Stimulated activated naive CD8-positive, alpha-beta T cell treated with anti-CD3 and anti-CD28 coated beads, Interleukin-15, Interleukin-2, amounts not matched to agents 100 ng/mL and 50 ng/mL, for 24 hours (primary cell): Measurements from ENCODE around the gene FAHD1.

ENCODE experiments used
- H3K27ac Mint-ChIP-seq: one replicate; pipeline ENCODE4 v1.8.0; 2021; ENCODE audit warnings: mild to moderate bottlenecking, mixed read lengths
- H3K27me3 Mint-ChIP-seq: one replicate; pipeline ENCODE4 v1.8.0; 2021; ENCODE audit warnings: mixed read lengths
- H3K36me3 Mint-ChIP-seq: one replicate; pipeline ENCODE4 v1.8.0; 2021; ENCODE audit warnings: low read depth, mixed read lengths
- H3K4me1 Mint-ChIP-seq: one replicate; pipeline ENCODE4 v1.8.0; 2021; ENCODE audit warnings: low read depth, mixed read lengths
- H3K4me3 Mint-ChIP-seq: one replicate; pipeline ENCODE4 v1.8.0; 2021; ENCODE audit warnings: mild to moderate bottlenecking, mixed read lengths
- H3K9me3 Mint-ChIP-seq: one replicate; pipeline ENCODE4 v1.8.0; 2021; ENCODE audit warnings: mixed read lengths

Gene FAHD1

GRCh38 chr16:1818873-1819525 is 8.0 kb upstream of the FAHD1 start:
- Mint-ChIP-seq H3K36me3 (peaks cover 6% of the 10 kb centered on the region), H3K9me3 (no peaks in the 10 kb centered on the region), H3K4me3 (no peak overlapping the region), H3K27ac (no peak overlapping the region), H3K4me1 (peaks cover 4% of the 10 kb centered on the region), H3K27me3 (no peaks in the 10 kb centered on the region)

GRCh38 chr16:1819611-1820010 is 7.4 kb upstream of the FAHD1 start:
- Mint-ChIP-seq H3K4me1 (peaks cover 10% of the 10 kb centered on the region), H3K27me3 (no peaks in the 10 kb centered on the region), H3K36me3 (peaks cover 6% of the 10 kb centered on the region), H3K27ac (no peak overlapping the region), H3K9me3 (no peaks in the 10 kb centered on the region), H3K4me3 (no peak overlapping the region)

GRCh38 chr16:1820096-1820945 is 6.7 kb upstream of the FAHD1 start:
- H3K4me3 Mint-ChIP-seq, result no peak overlapping the region
- no peaks in the 10 kb centered on the region for H3K9me3 Mint-ChIP-seq
- H3K36me3 Mint-ChIP-seq, result peaks cover under 1% of the 10 kb centered on the region
- no peak overlapping the region for H3K27ac Mint-ChIP-seq
- peaks cover 15% of the 10 kb centered on the region for H3K4me1 Mint-ChIP-seq
- H3K27me3 Mint-ChIP-seq, result no peaks in the 10 kb centered on the region

DNA sequence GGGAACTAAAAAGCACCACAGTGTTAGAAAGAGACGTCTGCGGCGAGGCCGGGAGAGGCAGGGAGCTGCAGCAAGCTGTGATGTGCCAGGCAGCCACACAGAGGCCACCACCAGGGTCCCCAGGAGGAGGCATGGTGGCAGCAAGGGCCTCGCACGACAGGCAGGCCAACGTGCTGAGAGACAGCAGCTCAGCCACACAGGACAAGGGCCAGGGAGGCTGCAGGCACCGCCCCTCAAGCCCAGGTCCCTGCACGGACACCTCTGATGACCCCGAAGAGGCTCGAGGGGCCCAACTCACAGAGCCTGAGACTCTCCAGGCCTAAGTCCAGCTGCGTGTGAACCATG is 6.1 kb upstream of the FAHD1 start:
- H3K27me3 Mint-ChIP-seq, result no peaks in the 10 kb centered on the region
- no peaks in the 10 kb centered on the region for H3K9me3 Mint-ChIP-seq
- H3K36me3 Mint-ChIP-seq, result no peaks in the 10 kb centered on the region
- peaks cover 21% of the 10 kb centered on the region for H3K4me1 Mint-ChIP-seq
- no peak overlapping the region for H3K27ac Mint-ChIP-seq
- no peak overlapping the region for H3K4me3 Mint-ChIP-seq

GRCh38 chr16:1821861-1822611 is 5.0 kb upstream of the FAHD1 start:
- H3K27me3 Mint-ChIP-seq, result no peaks in the 10 kb centered on the region
- H3K27ac Mint-ChIP-seq, result no peak overlapping the region
- no peaks in the 10 kb centered on the region for H3K36me3 Mint-ChIP-seq
- peaks cover 21% of the 10 kb centered on the region for H3K4me1 Mint-ChIP-seq
- no peaks in the 10 kb centered on the region for H3K9me3 Mint-ChIP-seq
- H3K4me3 Mint-ChIP-seq, result no peak overlapping the region

- Mint-ChIP-seq H3K4me1 (peaks cover 27% of the 10 kb centered on the region), H3K4me3 (no peak overlapping the region), H3K36me3 (no peaks in the 10 kb centered on the region), H3K27me3 (no peaks in the 10 kb centered on the region), H3K9me3 (no peaks in the 10 kb centered on the region), H3K27ac (no peak overlapping the region)
Measured at GRCh38 chr16:1822801-1823200, 4.2 kb upstream of the FAHD1 start.

GRCh38 chr16:1823821-1824220 is 3.2 kb upstream of the FAHD1 start:
- Mint-ChIP-seq H3K27me3 (no peaks in the 10 kb centered on the region), H3K4me3 (no peak overlapping the region), H3K36me3 (no peaks in the 10 kb centered on the region), H3K4me1 (peaks cover 35% of the 10 kb centered on the region), H3K27ac (no peak overlapping the region), H3K9me3 (no peaks in the 10 kb centered on the region)

DNA sequence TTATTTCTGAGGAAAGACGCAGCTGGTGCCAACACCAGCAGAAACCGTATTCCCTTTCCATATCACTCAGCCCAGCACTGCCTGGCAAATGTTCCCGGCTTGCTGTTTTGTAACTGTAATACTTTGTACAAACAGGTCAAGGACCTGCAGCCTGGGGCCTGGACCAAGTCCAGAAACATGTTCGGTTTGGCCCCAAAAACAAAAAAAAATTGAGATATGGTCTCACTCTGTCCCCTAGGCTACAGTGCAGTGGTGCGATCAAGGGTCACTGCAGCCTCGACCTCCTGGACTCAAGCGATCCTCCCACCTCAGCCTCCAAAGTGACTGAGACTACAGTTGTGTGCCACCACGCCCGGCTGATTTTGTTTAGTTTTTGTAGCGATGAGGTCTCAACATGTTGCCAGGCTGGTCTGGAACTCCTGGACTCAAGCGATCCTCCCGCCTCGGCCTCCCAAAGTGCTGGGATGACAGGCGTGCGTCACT is 1.6 kb upstream of the FAHD1 start:
- Mint-ChIP-seq H3K27ac (peak overlapping the region; percentile 76), H3K9me3 (no peaks in the 10 kb centered on the region), H3K27me3 (no peaks in the 10 kb centered on the region), H3K4me3 (peak overlapping the region; percentile 82), H3K36me3 (no peaks in the 10 kb centered on the region), H3K4me1 (peaks cover 48% of the 10 kb centered on the region)

GRCh38 chr16:1825864-1826690 is 929 bp upstream of the FAHD1 start:
- no peaks in the 10 kb centered on the region for H3K27me3 Mint-ChIP-seq
- peak overlapping the region; percentile 82 for H3K4me3 Mint-ChIP-seq
- H3K9me3 Mint-ChIP-seq, result no peaks in the 10 kb centered on the region
- H3K36me3 Mint-ChIP-seq, result no peaks in the 10 kb centered on the region
- peak overlapping the region; percentile 76 for H3K27ac Mint-ChIP-seq
- peaks cover 48% of the 10 kb centered on the region for H3K4me1 Mint-ChIP-seq

DNA sequence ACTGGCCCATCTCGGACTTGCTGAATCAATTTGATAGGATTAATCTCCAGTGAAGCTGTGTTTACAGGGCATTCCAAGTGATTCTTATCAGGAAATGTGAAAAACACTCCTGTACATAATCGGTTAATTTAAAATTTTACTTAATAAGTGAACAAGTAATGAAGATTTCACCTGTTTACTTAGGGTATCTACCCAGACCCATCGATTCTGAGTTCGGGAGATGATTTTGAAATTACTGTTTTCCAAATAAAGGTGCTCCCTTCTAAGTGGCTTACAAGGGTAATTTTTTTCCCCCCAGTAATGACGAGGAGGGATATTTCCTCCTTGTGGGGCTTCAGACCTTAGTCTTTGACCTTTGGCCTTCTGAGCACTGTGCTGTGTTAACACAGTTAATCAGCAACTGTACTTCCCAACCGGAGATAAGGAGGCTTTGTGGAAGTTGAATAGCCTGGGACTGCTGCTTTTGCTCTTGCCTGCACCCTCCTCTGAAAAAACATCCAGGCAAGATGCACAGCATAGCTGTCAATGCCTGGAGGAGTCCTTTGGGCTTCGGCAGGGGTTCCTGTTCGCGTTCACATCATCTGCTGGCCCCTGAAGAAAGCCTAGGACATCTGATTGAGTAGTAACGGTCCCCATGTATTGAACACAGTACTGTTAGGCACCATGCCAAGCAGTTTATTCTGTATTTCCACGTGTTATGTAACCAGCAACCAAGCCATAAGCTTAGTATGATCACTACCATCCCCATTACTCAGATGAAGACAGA is 1.8 kb downstream of the FAHD1 start:
- H3K27me3 Mint-ChIP-seq, result no peaks in the 10 kb centered on the region
- peaks cover 4% of the 10 kb centered on the region for H3K36me3 Mint-ChIP-seq
- no peaks in the 10 kb centered on the region for H3K9me3 Mint-ChIP-seq
- H3K4me3 Mint-ChIP-seq, result peak overlapping the region; percentile 88
- H3K27ac Mint-ChIP-seq, result no peak overlapping the region
- H3K4me1 Mint-ChIP-seq, result peaks cover 46% of the 10 kb centered on the region

DNA sequence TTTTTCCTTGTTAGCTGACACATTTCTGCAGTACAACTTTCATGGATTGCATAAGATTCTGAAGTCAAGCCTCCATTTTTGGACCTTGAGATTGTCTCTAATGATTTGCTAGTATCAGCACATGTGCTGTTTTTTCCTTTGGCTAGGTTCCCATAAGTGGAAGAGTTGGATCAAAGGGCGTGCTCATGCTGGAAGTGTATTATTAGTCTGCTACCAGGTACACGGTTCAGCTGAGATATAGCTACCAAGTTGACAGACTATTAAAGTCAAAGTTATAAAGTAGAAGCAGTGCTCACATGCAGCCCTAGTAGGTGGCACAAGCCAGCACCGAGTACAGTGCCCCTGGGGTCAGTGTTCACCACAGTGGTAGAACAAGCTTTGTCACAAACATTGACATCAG is 3.2 kb downstream of the FAHD1 start:
- Mint-ChIP-seq H3K27ac (no peak overlapping the region), H3K27me3 (no peaks in the 10 kb centered on the region), H3K9me3 (no peaks in the 10 kb centered on the region), H3K36me3 (peaks cover 4% of the 10 kb centered on the region), H3K4me1 (peaks cover 34% of the 10 kb centered on the region), H3K4me3 (no peak overlapping the region)

DNA sequence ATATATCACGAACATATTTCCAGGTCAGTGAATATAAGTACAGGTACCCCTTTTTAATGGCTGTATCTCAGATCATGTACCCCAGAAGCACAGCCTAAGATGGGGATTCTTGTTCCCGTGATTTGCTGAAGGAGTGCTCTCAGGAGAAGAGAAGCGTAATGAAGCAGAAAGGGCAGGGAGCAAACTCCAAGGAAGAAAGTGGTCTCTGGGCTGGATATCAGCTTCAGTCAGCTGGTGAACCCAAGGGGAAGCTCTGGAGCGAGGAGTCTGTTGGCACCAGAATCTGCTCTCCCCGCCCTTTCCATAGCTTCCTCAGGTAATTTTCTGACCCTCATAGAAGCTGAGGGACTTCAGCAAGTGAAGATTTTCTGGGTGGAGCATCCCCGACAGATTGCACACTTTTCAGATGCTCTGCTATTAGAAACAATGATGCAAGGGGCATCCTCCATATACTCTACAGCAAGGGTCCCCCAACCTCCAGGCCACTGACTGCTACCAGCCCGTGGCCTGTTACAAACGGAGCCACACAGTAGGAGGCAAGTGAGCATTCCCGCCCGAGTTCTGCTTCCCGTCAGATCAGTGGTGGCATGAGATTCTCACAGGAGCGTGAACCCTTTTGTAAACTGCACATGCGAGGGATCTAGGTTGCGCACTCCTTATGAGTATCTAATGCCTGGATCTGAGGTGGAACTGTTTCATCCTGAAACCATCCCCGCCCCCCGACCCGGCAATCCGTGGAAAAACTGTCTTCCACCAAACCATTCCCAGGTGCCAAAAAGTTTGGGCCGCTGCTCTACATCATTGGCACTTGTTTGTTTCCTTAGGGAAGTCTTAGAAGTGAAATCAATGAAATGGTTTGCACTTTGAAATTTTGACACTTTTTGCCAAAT is 4.4 kb downstream of the FAHD1 start:
- no peaks in the 10 kb centered on the region for H3K27me3 Mint-ChIP-seq
- peaks cover 27% of the 10 kb centered on the region for H3K4me1 Mint-ChIP-seq
- no peak overlapping the region for H3K27ac Mint-ChIP-seq
- H3K4me3 Mint-ChIP-seq, result no peak overlapping the region
- H3K36me3 Mint-ChIP-seq, result peaks cover 4% of the 10 kb centered on the region
- H3K9me3 Mint-ChIP-seq, result no peaks in the 10 kb centered on the region

DNA sequence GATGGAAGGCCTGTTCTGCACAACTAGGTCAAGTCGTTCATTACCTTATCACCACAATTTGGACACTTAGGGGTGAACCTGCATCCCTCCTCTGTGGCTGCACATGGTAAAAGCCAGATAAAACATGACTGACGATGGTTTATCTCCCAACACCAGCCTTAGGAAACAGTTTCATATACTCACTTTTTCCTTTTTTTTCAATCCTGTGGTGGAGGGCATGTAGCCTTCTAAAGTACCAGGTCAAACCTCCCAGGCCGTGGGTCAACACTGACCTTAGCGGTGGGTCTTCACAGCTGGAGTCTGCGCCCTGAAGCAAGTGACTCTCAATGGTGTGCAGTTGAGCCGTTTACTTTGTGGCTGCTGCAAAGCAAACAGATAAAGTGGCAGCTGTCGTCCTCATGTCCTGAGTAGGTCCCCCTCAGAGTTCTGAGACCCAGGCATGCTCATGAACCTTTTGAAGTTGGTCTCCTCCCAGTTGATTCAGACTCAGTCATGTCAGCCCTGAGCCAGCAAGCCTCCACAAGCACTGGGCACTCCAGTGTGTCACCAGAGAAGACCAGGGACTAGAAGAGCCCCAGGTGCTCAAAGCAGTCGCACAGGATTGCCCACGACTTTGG is 5.9 kb downstream of the FAHD1 start:
- no peaks in the 10 kb centered on the region for H3K9me3 Mint-ChIP-seq
- H3K36me3 Mint-ChIP-seq, result peaks cover 4% of the 10 kb centered on the region
- no peaks in the 10 kb centered on the region for H3K27me3 Mint-ChIP-seq
- no peak overlapping the region for H3K4me3 Mint-ChIP-seq
- H3K4me1 Mint-ChIP-seq, result peaks cover 21% of the 10 kb centered on the region
- no peak overlapping the region for H3K27ac Mint-ChIP-seq
